HS-27A (cell line): ENCODE results near the gene MANEA.

Experiments used
- DNase-seq: peaks from one replicate; pipeline ENCODE4 v3.0.0-alpha.2; 2012; ENCODE audit warnings: low read depth, missing footprints

Gene MANEA

GRCh38 chr6:95589067-95589466 is 11.7 kb downstream of the MANEA start:
- no peak for DNase-seq

GRCh38 chr6:95589826-95590570 is 12.7 kb downstream of the MANEA start:
- no peak for DNase-seq

GRCh38 chr6:95593025-95593424 is 15.7 kb downstream of the MANEA start:
- DNase-seq, result no peak

- DNase-seq, result no peak
Measured at GRCh38 chr6:95596021-95596420, 18.7 kb downstream of the MANEA start.

GRCh38 chr6:95599706-95600105 is 22.4 kb downstream of the MANEA start:
- DNase-seq, result no peak

- DNase-seq, result no peak
Measured at GRCh38 chr6:95601133-95601532, 23.8 kb downstream of the MANEA start.

- DNase-seq, result no peak
Measured at GRCh38 chr6:95614094-95614493, 36.8 kb downstream of the MANEA start.

- DNase-seq, result no peak
Measured at GRCh38 chr6:95629551-95629950, 52.2 kb downstream of the MANEA start.

GRCh38 chr6:95636552-95637431 is 59.5 kb downstream of the MANEA start:
- no peak for DNase-seq

- no peak for DNase-seq
Measured at GRCh38 chr6:95648636-95649035, 71.3 kb downstream of the MANEA start.

- DNase-seq, result no peak
Measured at GRCh38 chr6:95649451-95649850, 72.1 kb downstream of the MANEA start.

GRCh38 chr6:95654176-95654575 is 76.8 kb downstream of the MANEA start:
- no peak for DNase-seq

- DNase-seq, result no peak
Measured at GRCh38 chr6:95658886-95659285, 81.6 kb downstream of the MANEA start.
